OCI-LY3 (cell line): Measurements from ENCODE around the gene ABHD17C.

Experiments used
- H2AFZ ChIP-seq: fragments of 200-600, 300-600 bp; shearing (Covaris generic); 2 replicates; pipeline ENCODE4 v1.6.0; 2014; ENCODE audit warnings: antibody characterized with exemption, low read depth, low read length
- H3K27ac ChIP-seq: fragments of 200-600, 300-600 bp; sonication (generic); 2 replicates; pipeline ENCODE4 v1.5.1; 2014; ENCODE audit warnings: mild to moderate bottlenecking, low read length, moderate library complexity, mixed read lengths
- H3K27me3 ChIP-seq: fragments of 200-600, 300-600 bp; sonication (generic); 2 replicates; pipeline ENCODE4 v1.6.1; 2014; ENCODE audit warnings: low read depth, low read length, mixed read lengths
- H3K36me3 ChIP-seq: fragments of 200-600, 300-600 bp; sonication (generic); replicated peaks from 2 replicates; pipeline ENCODE3; 2014; ENCODE audit warnings: low read depth, low read length, mixed read lengths
- H3K4me1 ChIP-seq: fragments of 300-600, 200-600 bp; sonication (generic); 2 replicates; pipeline ENCODE4 v1.6.1; 2014; ENCODE audit warnings: low read length, mixed read lengths
- H3K4me2 ChIP-seq: fragments of 200-600, 300-600 bp; sonication (generic); 2 replicates; pipeline ENCODE4 v1.6.1; 2014; ENCODE audit warnings: low read length, mixed read lengths
- H3K4me3 ChIP-seq: fragments of 300-600, 200-600 bp; sonication (generic); 2 replicates; pipeline ENCODE4 v1.5.1; 2014; ENCODE audit warnings: antibody characterized with exemption, mild to moderate bottlenecking, low read length, moderate library complexity
- H3K79me2 ChIP-seq: fragments of 300-600, 200-600 bp; shearing (Covaris generic); 2 replicates; pipeline ENCODE4 v1.6.1; 2014; ENCODE audit warnings: mild to moderate bottlenecking, low read length, mixed read lengths
- H3K9ac ChIP-seq: fragments of 300-600, 200-600 bp; shearing (Covaris generic); 2 replicates; pipeline ENCODE4 v1.6.0; 2014; ENCODE audit warnings: mild to moderate bottlenecking, low read length, moderate library complexity
- H3K9me3 ChIP-seq: fragments of 200-600, 300-600 bp; shearing (Covaris generic); 2 replicates; pipeline ENCODE4 v1.6.1; 2014; ENCODE audit warnings: low read length, mixed read lengths; ENCODE audit not compliant: insufficient read depth
- H4K20me1 ChIP-seq: fragments of 200-600, 300-600 bp; sonication (generic); 2 replicates; pipeline ENCODE4 v1.6.1; 2016; ENCODE audit warnings: low read length, mixed read lengths; ENCODE audit not compliant: insufficient read depth
- CTCF ChIP-seq: fragments of 200-600, 300-600 bp; sonication (generic); IDR thresholded peaks from 2 replicates; pipeline ENCODE4 v1.5.1; 2014; ENCODE audit warnings: antibody characterized with exemption, low read length, low read depth
- EZH2phosphoT487 ChIP-seq: fragments of 200-600 bp; shearing (Covaris generic); IDR thresholded peaks from 2 replicates; pipeline ENCODE4 v1.6.1; 2018; ENCODE audit warnings: antibody characterized with exemption, mixed run types, low read depth

The ABHD17C gene

GRCh38 chr15:80665151-80665550 lies 30.0 kb upstream of the ABHD17C start:
- no peak overlapping the region for H3K9ac ChIP-seq
- H3K79me2 ChIP-seq, result no peaks in the 10 kb centered on the region
- no peak overlapping the region for H3K4me2 ChIP-seq
- H3K36me3 ChIP-seq, result no peaks in the 10 kb centered on the region
- H3K27ac ChIP-seq, result no peak overlapping the region
- TF ChIP-seq EZH2phosphoT487 (no peak), CTCF (no peak)
- no peaks in the 10 kb centered on the region for H3K27me3 ChIP-seq
- no peaks in the 10 kb centered on the region for H4K20me1 ChIP-seq
- no peaks in the 10 kb centered on the region for H3K9me3 ChIP-seq
- H2AFZ ChIP-seq, result 0 out of 2 replicates have a peak overlapping the region, but pooled peaks have one; percentile 9
- H3K4me1 ChIP-seq, result peaks cover 29% of the 10 kb centered on the region
- H3K4me3 ChIP-seq, result no peak overlapping the region

GRCh38 chr15:80667936-80668335 lies 27.2 kb upstream of the ABHD17C start:
- Histone ChIP-seq H3K36me3 (no peaks in the 10 kb centered on the region), H3K27me3 (no peaks in the 10 kb centered on the region), H3K4me3 (no peak overlapping the region), H3K9me3 (no peaks in the 10 kb centered on the region), H3K27ac (no peak overlapping the region), H3K4me1 (peaks cover 28% of the 10 kb centered on the region), H3K79me2 (no peaks in the 10 kb centered on the region), H3K9ac (no peak overlapping the region), H4K20me1 (no peaks in the 10 kb centered on the region), H2AFZ (no peak overlapping the region), H3K4me2 (no peak overlapping the region)
- no peak for TF ChIP-seq CTCF
- no peak for TF ChIP-seq EZH2phosphoT487

GRCh38 chr15:80668546-80669236 lies 26.4 kb upstream of the ABHD17C start:
- peaks cover 32% of the 10 kb centered on the region for H3K4me1 ChIP-seq
- no peak overlapping the region for H3K4me2 ChIP-seq
- H3K36me3 ChIP-seq, result no peaks in the 10 kb centered on the region
- no peak overlapping the region for H3K9ac ChIP-seq
- no peaks in the 10 kb centered on the region for H3K79me2 ChIP-seq
- no peak overlapping the region for H3K27ac ChIP-seq
- TF ChIP-seq EZH2phosphoT487 (no peak), CTCF (no peak)
- no peaks in the 10 kb centered on the region for H3K9me3 ChIP-seq
- H3K4me3 ChIP-seq, result no peak overlapping the region
- H4K20me1 ChIP-seq, result no peaks in the 10 kb centered on the region
- H3K27me3 ChIP-seq, result no peaks in the 10 kb centered on the region
- no peak overlapping the region for H2AFZ ChIP-seq

GRCh38 chr15:80669663-80670273 lies 25.3 kb upstream of the ABHD17C start:
- Histone ChIP-seq H2AFZ (no peak overlapping the region), H3K27me3 (no peaks in the 10 kb centered on the region), H3K79me2 (no peaks in the 10 kb centered on the region), H3K9me3 (no peaks in the 10 kb centered on the region), H3K9ac (no peak overlapping the region), H3K4me2 (peak overlapping the region; percentile 35), H3K4me3 (no peak overlapping the region), H3K27ac (no peak overlapping the region), H4K20me1 (no peaks in the 10 kb centered on the region), H3K36me3 (no peaks in the 10 kb centered on the region), H3K4me1 (peaks cover 42% of the 10 kb centered on the region)
- TF ChIP-seq EZH2phosphoT487 (no peak), CTCF (no peak)
